GM19023 (cell line): Measurements from ENCODE around the gene ARID2.
A peak's percentile ranks its signal among the peaks of the same experiment; 100 is the strongest.

Experiments
- ATAC-seq: cut with Tn5 transposase; IDR thresholded peaks from one replicate; pipeline ENCODE4 v1.9.1; 2021; ENCODE audit warnings: mild to moderate bottlenecking, moderate library complexity; ENCODE audit not compliant: unreplicated experiment

ARID2 gene

GRCh38 chr12:45849289-45849688 lies 119.8 kb downstream of the ARID2 start:
- ATAC-seq, result no peak

DNA sequence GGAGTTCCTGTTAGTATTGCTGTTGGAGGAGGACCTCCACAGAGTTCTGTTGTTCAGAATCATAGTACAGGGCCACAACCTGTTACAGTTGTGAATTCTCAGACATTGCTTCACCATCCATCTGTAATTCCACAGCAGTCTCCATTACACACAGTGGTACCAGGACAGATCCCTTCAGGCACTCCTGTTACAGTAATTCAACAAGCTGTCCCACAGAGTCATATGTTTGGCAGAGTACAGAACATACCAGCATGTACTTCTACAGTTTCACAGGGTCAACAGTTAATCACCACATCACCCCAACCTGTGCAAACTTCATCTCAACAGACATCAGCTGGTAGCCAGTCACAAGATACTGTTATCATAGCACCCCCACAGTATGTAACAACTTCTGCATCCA lies 120.8 kb downstream of the ARID2 start:
- no peak for ATAC-seq

DNA sequence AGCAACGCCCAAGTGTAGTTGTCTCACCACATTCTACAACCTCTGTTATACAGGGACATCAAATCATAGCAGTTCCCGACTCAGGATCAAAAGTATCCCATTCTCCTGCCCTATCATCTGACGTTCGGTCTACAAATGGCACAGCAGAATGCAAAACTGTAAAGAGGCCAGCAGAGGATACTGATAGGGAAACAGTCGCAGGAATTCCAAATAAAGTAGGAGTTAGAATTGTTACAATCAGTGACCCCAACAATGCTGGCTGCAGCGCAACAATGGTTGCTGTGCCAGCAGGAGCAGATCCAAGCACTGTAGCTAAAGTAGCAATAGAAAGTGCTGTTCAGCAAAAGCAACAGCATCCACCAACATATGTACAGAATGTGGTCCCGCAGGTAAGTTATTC lies 123.0 kb downstream of the ARID2 start:
- ATAC-seq, result no peak

DNA sequence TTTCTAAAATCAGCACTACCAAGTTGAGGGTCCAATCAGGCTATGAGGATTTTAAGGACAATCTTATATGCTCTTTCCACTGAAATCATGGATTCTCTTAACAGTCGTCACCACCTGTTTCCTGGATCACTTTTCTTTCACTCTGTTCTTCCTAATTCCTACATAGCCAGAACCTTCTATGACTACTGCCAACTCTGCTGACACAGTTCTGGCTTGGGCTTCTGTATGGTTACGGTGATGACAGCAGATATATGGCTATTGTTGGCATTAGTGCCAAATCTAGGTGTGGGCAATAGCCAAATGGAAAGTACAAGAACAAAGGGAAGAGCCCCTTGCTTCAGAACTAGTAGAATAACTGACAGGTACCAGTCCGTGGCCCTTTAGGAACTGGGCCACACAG lies 124.0 kb downstream of the ARID2 start:
- ATAC-seq, result no peak

DNA sequence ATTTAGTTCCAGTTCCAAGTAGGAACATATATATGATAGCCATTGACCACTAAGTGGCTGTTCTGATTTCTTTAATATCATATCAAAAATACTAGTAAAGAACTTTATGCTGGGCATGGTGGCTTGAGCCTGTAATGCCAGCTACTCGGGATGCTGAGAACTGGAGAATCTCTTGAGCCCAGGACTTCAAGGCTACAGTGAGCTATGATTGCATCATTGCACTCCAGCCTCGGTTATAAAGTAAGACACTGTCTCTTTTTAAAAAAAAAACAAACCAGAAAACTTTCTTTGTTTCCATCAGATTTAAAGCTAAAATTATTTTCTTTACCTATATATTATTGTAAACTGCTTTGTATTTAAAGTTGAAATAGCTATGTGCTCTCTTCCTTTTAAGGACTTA lies 133.8 kb downstream of the ARID2 start:
- no peak for ATAC-seq

GRCh38 chr12:45866299-45866698 lies 136.8 kb downstream of the ARID2 start:
- ATAC-seq, result no peak

DNA sequence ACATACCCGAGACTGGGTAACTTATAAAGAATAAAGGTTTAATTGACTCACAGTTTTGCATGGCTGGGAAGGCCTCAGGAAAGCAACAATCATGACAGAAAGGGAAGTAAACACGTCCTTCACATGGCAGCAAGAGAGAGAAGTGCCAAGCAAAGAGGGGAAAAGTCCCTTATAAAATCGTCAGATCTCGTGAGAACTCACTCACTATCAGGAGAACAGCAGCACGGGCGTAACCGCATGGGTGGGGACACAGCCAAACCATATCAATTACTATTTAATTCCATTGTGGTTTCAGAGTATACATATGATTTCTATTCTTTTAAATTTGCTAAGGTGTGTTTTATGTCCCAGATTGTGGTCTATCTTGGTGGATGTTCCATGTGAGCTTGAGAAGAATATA lies 142.9 kb downstream of the ARID2 start:
- ATAC-seq, result no peak

GRCh38 chr12:45877069-45877468 lies 147.6 kb downstream of the ARID2 start:
- no peak for ATAC-seq

GRCh38 chr12:45878630-45879255 lies 149.2 kb downstream of the ARID2 start:
- ATAC-seq, result no peak

- ATAC-seq, result no peak
These were observed 149.9 kb downstream of the ARID2 start for GRCh38 chr12:45879363-45879895.

DNA sequence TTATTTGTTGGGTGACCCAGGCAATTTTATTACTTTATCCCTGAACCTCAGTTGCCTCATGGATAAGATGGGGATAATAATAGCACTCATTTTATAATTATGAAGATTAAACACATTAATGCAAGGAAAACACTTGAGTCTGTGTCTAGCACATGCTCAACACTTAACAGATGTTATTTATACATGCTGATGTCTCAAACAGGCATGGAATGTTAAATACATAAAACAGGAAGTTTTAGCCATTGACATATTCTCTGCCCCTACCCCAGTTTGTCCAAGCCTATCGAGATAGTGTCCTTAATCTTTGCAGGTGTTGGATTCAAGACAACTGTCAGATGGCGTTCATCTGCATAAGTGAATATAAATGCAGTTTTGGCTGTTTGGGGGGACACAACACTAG lies 151.0 kb downstream of the ARID2 start:
- ATAC-seq, result no peak

GRCh38 chr12:45883187-45883586 lies 153.7 kb downstream of the ARID2 start:
- ATAC-seq, result no peak

DNA sequence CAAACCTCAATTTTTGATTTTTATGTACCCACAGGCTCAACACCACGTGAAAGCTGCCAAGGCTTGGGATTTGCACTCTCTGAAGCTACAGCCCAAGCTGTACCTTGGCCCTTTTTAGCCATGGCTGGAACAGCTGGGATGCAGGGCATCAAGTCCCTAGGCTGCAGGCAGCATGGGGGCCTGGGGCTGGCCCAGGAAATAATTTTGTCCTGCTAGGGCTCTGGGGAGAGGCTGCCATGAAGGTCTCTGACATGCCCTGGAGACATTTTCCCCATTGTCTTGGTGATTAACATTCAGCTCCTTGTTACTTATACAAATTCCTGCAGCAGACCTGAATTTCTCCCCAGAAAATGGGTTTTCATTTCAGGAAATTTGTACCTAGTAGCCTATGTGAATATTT lies 157.2 kb downstream of the ARID2 start:
- ATAC-seq, result no peak

DNA sequence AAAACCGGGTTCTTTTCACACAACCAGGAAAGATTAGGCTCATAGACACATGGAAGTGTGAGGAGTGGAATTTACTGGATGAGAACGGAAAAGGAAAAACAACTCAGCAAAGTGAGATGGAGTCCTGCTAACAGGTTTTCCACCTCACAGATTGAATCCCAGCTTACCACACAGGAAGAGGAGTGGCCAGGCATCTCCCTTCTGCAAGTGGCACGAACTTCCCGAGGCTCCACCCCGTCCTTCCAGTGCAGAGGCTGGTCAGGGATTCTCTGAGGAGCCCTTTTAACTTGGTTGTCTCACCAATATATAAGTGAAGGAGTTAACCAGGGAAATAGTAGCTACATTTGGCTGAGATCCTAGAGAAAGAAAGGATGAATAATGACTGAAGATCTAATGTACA lies 158.0 kb downstream of the ARID2 start:
- ATAC-seq, result no peak

- ATAC-seq, result no peak
These were observed 160.8 kb downstream of the ARID2 start for GRCh38 chr12:45890276-45890675.

- ATAC-seq, result no peak
These were observed 163.7 kb downstream of the ARID2 start for GRCh38 chr12:45893240-45893639.

DNA sequence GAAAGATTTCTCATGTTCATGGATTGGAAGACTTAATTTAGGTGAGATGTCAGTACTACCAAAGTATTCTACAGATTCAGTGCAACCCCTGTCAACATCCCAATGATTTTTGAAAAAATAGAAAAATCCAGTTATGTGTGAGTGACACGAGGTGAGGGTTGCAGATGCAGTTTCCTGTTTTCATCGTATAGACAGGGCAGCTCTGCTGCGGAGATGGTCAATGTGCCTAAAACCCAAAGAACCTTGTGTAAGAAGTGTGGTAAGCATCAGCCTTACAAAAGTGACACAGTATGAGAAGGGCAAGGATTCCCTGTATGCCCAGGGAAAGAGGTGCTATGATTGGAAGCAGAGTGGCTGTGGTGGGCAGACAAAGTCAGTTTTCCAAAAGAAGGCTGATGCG lies 166.5 kb downstream of the ARID2 start:
- no peak for ATAC-seq

GRCh38 chr12:45898094-45898493 lies 168.6 kb downstream of the ARID2 start:
- ATAC-seq, result no peak

GRCh38 chr12:45907955-45908354 lies 178.4 kb downstream of the ARID2 start:
- peak; percentile 83 for ATAC-seq

DNA sequence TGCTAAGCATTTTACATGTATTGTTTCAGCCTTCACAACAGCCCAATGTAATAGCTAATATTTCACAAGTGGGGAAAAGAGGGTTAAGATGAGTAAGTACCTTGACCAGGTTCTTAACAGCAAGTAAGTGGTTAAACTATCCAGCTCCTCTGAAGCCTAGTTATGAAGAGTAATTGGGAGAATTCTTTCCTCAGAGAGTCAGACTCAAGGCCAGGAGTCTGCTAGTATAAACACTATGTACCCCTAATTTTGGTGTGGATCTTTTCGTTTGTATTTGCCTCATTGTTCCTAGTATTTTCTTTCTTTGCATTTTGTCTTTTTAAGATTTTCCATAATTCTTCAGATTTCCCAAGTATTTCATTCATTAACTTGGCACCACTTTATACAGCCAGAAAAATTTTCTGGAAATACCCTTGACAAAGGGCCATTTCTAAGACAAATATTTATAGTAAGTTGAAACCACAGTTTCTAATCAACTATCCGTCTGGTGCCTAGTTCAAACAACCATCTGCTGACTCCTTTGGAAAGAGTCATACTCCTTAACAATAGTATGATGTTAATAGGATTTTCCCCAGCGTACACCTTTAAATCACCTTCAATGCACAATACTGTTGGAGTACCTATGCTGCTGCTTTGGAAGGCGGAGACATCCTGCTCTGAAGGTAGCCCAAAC lies 179.7 kb downstream of the ARID2 start:
- ATAC-seq, result no peak

DNA sequence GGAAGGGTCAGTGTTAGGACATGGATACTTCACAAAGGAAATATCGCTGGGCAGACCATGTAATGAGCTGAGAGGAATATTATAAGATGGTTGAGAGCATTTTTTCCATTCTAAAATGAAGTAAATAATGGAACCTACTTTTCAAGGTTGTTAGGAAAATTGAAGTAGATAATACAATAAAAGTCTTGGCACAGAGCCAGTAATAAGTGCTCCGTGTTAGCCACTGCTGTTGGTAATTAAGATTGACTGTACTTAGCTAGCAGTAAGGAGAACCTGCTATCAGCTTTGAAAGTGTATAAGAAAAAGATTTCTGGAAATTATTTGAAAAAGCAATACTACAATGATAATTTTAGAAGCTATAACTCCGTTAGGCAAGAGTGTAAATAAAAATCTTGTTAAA lies 183.3 kb downstream of the ARID2 start:
- ATAC-seq, result no peak

DNA sequence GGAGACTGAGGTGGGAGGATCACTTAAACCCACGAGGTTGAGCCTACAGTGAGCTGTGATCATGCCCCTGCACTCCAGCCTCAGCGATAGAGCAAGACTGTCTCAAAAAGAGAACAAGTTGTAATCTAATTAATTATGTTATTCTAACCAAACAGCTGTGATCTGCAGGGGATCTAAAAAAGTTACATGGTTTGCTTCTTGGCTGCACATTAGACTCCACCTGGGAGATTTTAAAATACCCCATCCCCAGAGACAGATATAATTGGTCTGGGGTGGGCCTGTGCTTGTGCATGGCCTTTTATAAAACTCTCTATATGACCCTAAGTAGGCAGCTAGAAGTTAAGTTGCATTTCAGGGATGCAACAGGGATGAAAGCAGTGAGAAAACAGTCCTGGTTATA lies 184.1 kb downstream of the ARID2 start:
- no peak for ATAC-seq

GRCh38 chr12:45914090-45914489 lies 184.6 kb downstream of the ARID2 start:
- ATAC-seq, result no peak
